Subcutaneous abdominal adipose tissue (tissue), 5 donors: Measurements from ENCODE around the gene WDR73.

Experiments used
- H3K27ac ChIP-seq: one replicate; pipeline ENCODE4 v1.7.0; 2013; ENCODE audit warnings: low read depth, mild to moderate bottlenecking, inconsistent platforms, low read length, moderate library complexity
- H3K27me3 ChIP-seq, 5 donors: one replicate each; pipeline ENCODE4 v1.7.0; 2013; ENCODE audit warnings: low read length in 5 of 5, inconsistent platforms in 1 of 5; ENCODE audit not compliant: control insufficient read depth in 5 of 5, insufficient read depth in 4 of 5
- H3K36me3 ChIP-seq, 5 donors: one replicate each; pipeline ENCODE4 v1.7.0; 2013; ENCODE audit warnings: low read length in 5 of 5; ENCODE audit not compliant: control insufficient read depth in 5 of 5, insufficient read depth in 5 of 5
- H3K4me1 ChIP-seq, 5 donors: one replicate each; pipeline ENCODE4 v1.7.0; 2013; ENCODE audit warnings: low read length in 5 of 5, mild to moderate bottlenecking in 3 of 5, moderate library complexity in 1 of 5; ENCODE audit not compliant: control insufficient read depth in 5 of 5, insufficient read depth in 5 of 5
- H3K4me3 ChIP-seq, 5 donors: one replicate each; pipeline ENCODE4 v1.7.0; 2013; ENCODE audit warnings: low read length in 5 of 5, low read depth in 1 of 5
- H3K9ac ChIP-seq, 5 donors: one replicate each; pipeline ENCODE4 v1.7.0; 2013; ENCODE audit warnings: low read length in 5 of 5, mild to moderate bottlenecking in 4 of 5, moderate library complexity in 3 of 5
- H3K9me3 ChIP-seq, 5 donors: one replicate each; pipeline ENCODE4 v1.7.0; 2013; ENCODE audit warnings: low read length in 5 of 5; ENCODE audit not compliant: control insufficient read depth in 5 of 5
- donor health status: healthy.
- donor health status: healthy.
- donor health status: healthy.
- donor health status: healthy.
- donor health status: healthy.

Gene WDR73

GRCh38 chr15:84658788-84659411, 4.8 kb upstream of the WDR73 start:
- Histone ChIP-seq H3K27me3 (no peaks in the 10 kb centered on the region), H3K4me3 (peak overlapping the region; percentile 31 to 74 (median 66)), H3K27ac (peak overlapping the region; percentile 93), H3K9me3 (no peaks in the 10 kb centered on the region), H3K36me3 (peaks cover 0 to 3% (median 0%) of the 10 kb centered on the region in 5 donors), H3K9ac (peak overlapping the region; percentile 68 to 88 (median 81)), H3K4me1 (peaks cover 4 to 47% (median 40%) of the 10 kb centered on the region in 5 donors)

GRCh38 chr15:84658080-84658787, 4.2 kb upstream of the WDR73 start, which contains the start of gene NMB:
TSS of gene NMB (minus strand) at chr15:84658199. CDS start at chr15:84658152, 47 bp downstream.
- peaks cover 10 to 53% (median 47%) of the 10 kb centered on the region in 5 donors for H3K4me1 ChIP-seq
- no peaks in the 10 kb centered on the region for H3K9me3 ChIP-seq
- H3K27me3 ChIP-seq, result no peaks in the 10 kb centered on the region
- H3K9ac ChIP-seq, result peak within 1 kb of the TSS; percentile 75 to 94 (median 84)
- peaks cover 0 to 3% (median 0%) of the 10 kb centered on the region in 5 donors for H3K36me3 ChIP-seq
- peak within 1 kb of the TSS; percentile 93 for H3K27ac ChIP-seq
- H3K4me3 ChIP-seq, result peak within 1 kb of the TSS; percentile 66 to 79 (median 70)

GRCh38 chr15:84657748-84658079, 3.6 kb upstream of the WDR73 start:
- peak overlapping the region in 4 of 5 donors; percentile 75 to 94 (median 86) for H3K9ac ChIP-seq
- peak overlapping the region; percentile 93 for H3K27ac ChIP-seq
- no peaks in the 10 kb centered on the region for H3K27me3 ChIP-seq
- peaks cover 0 to 4% (median 0%) of the 10 kb centered on the region in 5 donors for H3K36me3 ChIP-seq
- peak overlapping the region; percentile 66 to 79 (median 70) for H3K4me3 ChIP-seq
- H3K4me1 ChIP-seq, result peaks cover 10 to 54% (median 43%) of the 10 kb centered on the region in 5 donors
- no peaks in the 10 kb centered on the region for H3K9me3 ChIP-seq

- Histone ChIP-seq H3K27me3 (no peaks in the 10 kb centered on the region), H3K9me3 (no peaks in the 10 kb centered on the region), H3K4me3 (peak overlapping the region; percentile 66 to 79 (median 70)), H3K36me3 (peaks cover 0 to 10% (median 3%) of the 10 kb centered on the region in 5 donors), H3K4me1 (peaks cover 10 to 52% (median 38%) of the 10 kb centered on the region in 5 donors), H3K9ac (peak overlapping the region; percentile 23 to 94 (median 83)), H3K27ac (peak overlapping the region; percentile 93)
Observed at GRCh38 chr15:84656972-84657371, 2.9 kb upstream of the WDR73 start.

- Histone ChIP-seq H3K4me1 (peaks cover 10 to 52% (median 39%) of the 10 kb centered on the region in 5 donors), H3K36me3 (peaks cover 0 to 16% (median 14%) of the 10 kb centered on the region in 5 donors), H3K27me3 (no peaks in the 10 kb centered on the region), H3K4me3 (peak overlapping the region; percentile 82 to 99 (median 94)), H3K9ac (peak overlapping the region in 4 of 5 donors; percentile 74 to 93 (median 82)), H3K9me3 (no peaks in the 10 kb centered on the region), H3K27ac (peak overlapping the region; percentile 93)
Observed at GRCh38 chr15:84654689-84655453, 788 bp upstream of the WDR73 start.

GRCh38 chr15:84653584-84653909, 536 bp downstream of the WDR73 start:
- peak overlapping the region; percentile 93 for H3K27ac ChIP-seq
- H3K9me3 ChIP-seq, result no peaks in the 10 kb centered on the region
- H3K4me3 ChIP-seq, result peak overlapping the region; percentile 84 to 99 (median 94)
- H3K9ac ChIP-seq, result peak overlapping the region; percentile 65 to 93 (median 80)
- peaks cover 4 to 27% (median 20%) of the 10 kb centered on the region in 5 donors for H3K36me3 ChIP-seq
- H3K27me3 ChIP-seq, result no peaks in the 10 kb centered on the region
- H3K4me1 ChIP-seq, result peaks cover 10 to 58% (median 44%) of the 10 kb centered on the region in 5 donors

GRCh38 chr15:84649706-84650105, 4.4 kb downstream of the WDR73 start:
- no peak overlapping the region for H3K9ac ChIP-seq
- peaks cover 7 to 63% (median 54%) of the 10 kb centered on the region in 5 donors for H3K36me3 ChIP-seq
- H3K4me3 ChIP-seq, result no peak overlapping the region
- H3K4me1 ChIP-seq, result peaks cover 6 to 30% (median 25%) of the 10 kb centered on the region in 5 donors
- H3K27me3 ChIP-seq, result no peaks in the 10 kb centered on the region
- H3K9me3 ChIP-seq, result no peaks in the 10 kb centered on the region
- no peak overlapping the region for H3K27ac ChIP-seq

GRCh38 chr15:84648539-84648938, 5.5 kb downstream of the WDR73 start:
- Histone ChIP-seq H3K4me3 (no peak overlapping the region), H3K27ac (peak overlapping the region; percentile 0), H3K9me3 (no peaks in the 10 kb centered on the region), H3K9ac (peak overlapping the region in 2 of 5 donors; percentile 18 to 41), H3K27me3 (no peaks in the 10 kb centered on the region), H3K36me3 (peaks cover 7 to 71% (median 62%) of the 10 kb centered on the region in 5 donors), H3K4me1 (peaks cover 3 to 25% (median 18%) of the 10 kb centered on the region in 5 donors)

- H3K9ac ChIP-seq, result no peak overlapping the region
- H3K4me3 ChIP-seq, result no peak overlapping the region
- H3K27ac ChIP-seq, result no peak overlapping the region
- no peaks in the 10 kb centered on the region for H3K9me3 ChIP-seq
- H3K36me3 ChIP-seq, result peaks cover 7 to 79% (median 70%) of the 10 kb centered on the region in 5 donors
- no peaks in the 10 kb centered on the region for H3K27me3 ChIP-seq
- peaks cover 0 to 17% (median 11%) of the 10 kb centered on the region in 5 donors for H3K4me1 ChIP-seq
Observed at GRCh38 chr15:84647726-84648125, 6.4 kb downstream of the WDR73 start.
